ENCODE measurements around the gene MAPKAP1.
"Not testable (repeated sequence)": the region's sequence is repeated elsewhere in the genome, so short reads cannot be mapped to it uniquely, and the experiment has no call there.

DNA sequence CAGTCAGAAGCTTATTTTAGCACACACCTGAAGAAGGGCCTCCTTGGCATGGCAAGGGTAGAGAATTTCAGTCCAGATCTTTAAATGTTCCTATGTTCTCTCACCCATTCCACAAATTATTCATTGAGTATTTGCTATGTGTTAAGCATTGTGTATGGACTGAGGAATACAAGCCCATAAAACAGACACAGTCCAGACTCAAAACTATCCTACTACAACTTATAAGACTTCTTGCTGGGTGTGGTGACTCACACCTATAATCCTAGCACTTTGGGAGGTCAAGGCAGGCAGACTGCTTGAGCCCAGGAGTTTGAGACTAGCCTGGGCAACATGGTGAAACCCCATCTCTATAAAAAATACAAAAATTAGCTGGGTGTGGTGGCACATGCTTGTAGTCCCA, 141.0 kb downstream of the MAPKAP1 start:
- TF ChIP-seq RAD21 (CRISPR knock-in tag; IDR thresholded peaks at IDR 0.05); POLR2AphosphoS5 (IDR thresholded peaks at IDR 0.05; ENCODE audit: low read depth, low read length); SETDB1 (CRISPR knock-in tag; IDR thresholded peaks at IDR 0.05; ENCODE audit: borderline replicate concordance); ADNP (CRISPR knock-in tag; IDR thresholded peaks at IDR 0.05); TBX2 (CRISPR knock-in tag; IDR thresholded peaks at IDR 0.05; ENCODE audit: borderline replicate concordance); CENPX (CRISPR knock-in tag; IDR thresholded peaks at IDR 0.05): not testable (repeated sequence)
- TF ChIP-seq, protein P1, sequence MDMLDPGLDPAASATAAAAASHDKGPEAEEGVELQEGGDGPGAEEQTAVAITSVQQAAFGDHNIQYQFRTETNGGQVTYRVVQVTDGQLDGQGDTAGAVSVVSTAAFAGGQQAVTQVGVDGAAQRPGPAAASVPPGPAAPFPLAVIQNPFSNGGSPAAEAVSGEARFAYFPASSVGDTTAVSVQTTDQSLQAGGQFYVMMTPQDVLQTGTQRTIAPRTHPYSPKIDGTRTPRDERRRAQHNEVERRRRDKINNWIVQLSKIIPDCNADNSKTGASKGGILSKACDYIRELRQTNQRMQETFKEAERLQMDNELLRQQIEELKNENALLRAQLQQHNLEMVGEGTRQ (IDR thresholded peaks at IDR 0.05; ENCODE audit: low read depth, low read length), result not testable (repeated sequence)
- TF ChIP-seq, protein P1 (CRISPR knock-in tag; IDR thresholded peaks at IDR 0.05; ENCODE audit: borderline replicate concordance), result not testable (repeated sequence)

Data from HepG2 (cell line).